Epithelial cell of proximal tubule (primary cell): Measurements from ENCODE around the gene LRMDA. TPM values are rescaled to one million over a fixed set of nuclear protein-coding genes. Genes with fewer than 3 reads are reported as not detected.

ENCODE experiments used
- DNase-seq: peaks from one replicate; pipeline ENCODE4 v3.0.0-alpha.2; 2011; ENCODE audit warnings: low read depth
- H3K4me3 ChIP-seq: 2 replicates; pipeline ENCODE4 v1.5.1; 2011; ENCODE audit warnings: low read depth, mild to moderate bottlenecking, low read length
- CTCF ChIP-seq: conservative IDR thresholded peaks from 2 replicates; pipeline ENCODE4 v1.5.1; 2012; ENCODE audit warnings: low read depth, mild to moderate bottlenecking, low read length
- total RNA-seq: library from RNA; depleted of rRNA; stranded (reverse); fragments of >200 nt; gene quantifications from 2 replicates; pipeline ENCODE4 v1.2.3, GENCODE V29; 2015

Gene LRMDA
- total RNA-seq, 1 donor from 2014 or later = 0.75 TPM

- TF ChIP-seq CTCF = no peak
- DNase-seq = no peak
- no peak overlapping the region for H3K4me3 ChIP-seq
Measured at GRCh38 chr10:76191336-76191735, 759.9 kb downstream of the LRMDA start.

DNA sequence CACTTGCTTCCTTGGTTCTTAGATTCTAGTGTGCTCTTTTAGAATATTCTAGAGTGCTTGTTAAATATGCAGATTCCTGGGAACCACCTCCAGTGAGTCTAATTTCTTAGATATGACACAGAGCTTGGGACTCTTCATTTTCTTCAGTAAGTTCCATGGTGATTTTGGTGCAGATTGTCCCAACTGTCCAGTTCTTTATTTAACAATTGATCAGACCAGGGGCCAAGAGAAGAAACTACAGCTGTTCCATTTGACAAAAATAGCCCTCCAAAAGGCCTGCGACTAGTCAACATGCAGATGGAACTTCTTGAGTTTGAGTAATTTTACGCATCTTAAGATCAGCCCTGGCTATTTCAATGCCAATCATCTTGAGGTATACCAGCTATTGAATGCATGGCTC, 760.7 kb downstream of the LRMDA start:
- no peak for DNase-seq
- no peak for TF ChIP-seq CTCF
- H3K4me3 ChIP-seq = no peak overlapping the region

DNA sequence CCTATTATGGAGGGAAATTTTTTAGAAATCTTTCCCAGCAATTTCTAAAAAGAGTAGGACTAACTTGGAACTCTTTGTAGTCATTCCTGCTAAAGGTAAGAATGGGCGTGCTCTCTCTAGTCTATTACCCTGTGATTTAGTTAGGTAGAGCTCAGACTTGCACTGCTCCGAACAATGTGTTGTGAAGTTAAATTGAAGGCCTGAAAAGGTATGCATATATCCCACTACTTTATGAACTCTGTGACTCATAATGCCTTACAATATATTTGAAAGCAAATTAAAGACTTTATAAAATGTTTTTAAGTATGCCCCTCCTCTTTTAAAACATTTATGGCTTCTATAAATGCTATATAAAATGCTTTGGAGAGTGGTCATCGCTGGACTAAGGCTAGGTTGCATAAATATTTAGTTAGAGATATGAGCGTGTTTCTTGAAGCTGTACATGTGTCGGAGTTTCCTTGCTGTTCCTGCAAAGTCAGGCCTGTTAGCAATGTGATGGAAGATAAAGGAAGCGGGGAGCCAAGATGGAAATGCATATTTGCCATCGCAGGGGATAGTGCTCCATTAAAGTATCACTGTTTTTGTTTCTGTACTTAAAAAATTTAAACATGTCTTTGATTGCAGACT, 761.4 kb downstream of the LRMDA start:
- no peak overlapping the region for H3K4me3 ChIP-seq
- DNase-seq = no peak
- TF ChIP-seq CTCF = no peak

DNA sequence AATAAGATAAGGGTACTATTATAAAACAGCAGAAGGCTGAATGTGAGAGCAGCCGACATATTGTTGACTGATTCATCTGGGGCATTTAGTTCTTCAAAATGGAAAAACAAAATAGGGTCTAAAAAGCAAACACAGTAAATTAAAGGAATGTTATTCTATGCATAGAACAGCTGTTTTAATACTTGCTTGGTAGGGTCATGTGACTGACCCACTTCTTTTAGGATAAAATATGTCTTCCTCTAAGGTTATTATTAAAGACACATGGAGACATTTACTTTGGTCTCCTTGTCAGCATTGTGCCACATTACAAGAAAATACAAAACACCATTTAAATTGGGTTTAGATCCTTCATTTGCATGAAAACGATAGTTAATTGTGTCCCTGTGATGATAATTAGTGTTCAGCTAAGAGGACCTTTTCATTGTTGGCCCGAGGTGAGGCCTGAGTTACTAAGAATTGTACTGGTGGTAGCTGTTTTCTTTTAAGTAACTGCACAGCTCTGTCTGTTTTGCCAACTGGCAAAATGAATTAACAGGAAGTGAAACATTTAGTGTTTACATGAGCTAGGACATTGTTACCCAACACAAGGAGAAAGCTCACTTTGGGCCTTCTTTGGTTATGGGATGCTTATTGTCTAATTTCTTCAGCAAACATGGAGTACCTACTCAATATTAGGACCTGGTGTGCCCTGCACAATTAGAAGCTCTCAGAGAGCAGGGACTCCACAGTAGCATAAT, 764.4 kb downstream of the LRMDA start:
- DNase-seq = no peak
- TF ChIP-seq CTCF = no peak
- no peak overlapping the region for H3K4me3 ChIP-seq

DNA sequence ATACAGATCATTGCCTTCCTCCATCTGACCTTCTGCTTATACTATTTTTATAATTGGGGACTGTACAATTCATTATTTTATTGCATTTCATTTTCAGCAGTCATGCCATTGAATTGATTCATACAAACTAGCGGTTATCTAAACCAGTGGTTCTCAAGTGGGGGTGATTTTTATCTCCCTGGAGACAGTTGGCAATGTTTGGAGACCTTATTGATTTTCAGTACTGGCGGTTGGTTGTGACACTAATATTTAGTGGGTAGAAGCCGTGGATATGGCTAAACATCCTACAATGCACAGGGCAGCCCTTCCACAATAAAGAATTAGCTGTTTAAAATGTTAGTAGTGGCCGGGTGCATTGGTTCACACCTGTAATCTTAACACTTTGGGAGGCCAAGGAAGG, 765.9 kb downstream of the LRMDA start:
- TF ChIP-seq CTCF = no peak
- no peak overlapping the region for H3K4me3 ChIP-seq
- no peak for DNase-seq

- H3K4me3 ChIP-seq = no peak overlapping the region
- no peak for TF ChIP-seq CTCF
- DNase-seq = no peak
Measured at GRCh38 chr10:76198287-76199035, 767.0 kb downstream of the LRMDA start.
